GM12875 (cell line): ENCODE measurements around the gene TGFBRAP1.
A peak's percentile ranks its signal among the peaks of the same experiment; 100 is the strongest.

ENCODE experiments used
- H3K4me3 ChIP-seq: one replicate; pipeline ENCODE4 v1.5.1; 2011; ENCODE audit warnings: low read depth, low read length, control low read depth
- CTCF ChIP-seq: IDR thresholded peaks from 2 replicates; pipeline ENCODE4 v1.5.1; 2011; ENCODE audit warnings: low read depth, mild to moderate bottlenecking, control low read depth, inconsistent platforms, low read length, moderate library complexity, borderline replicate concordance; ENCODE audit not compliant: insufficient read depth

The TGFBRAP1 gene

GRCh38 chr2:105357122-105357521 lies 27.6 kb upstream of the TGFBRAP1 start:
- TF ChIP-seq CTCF: no peak
- no peak overlapping the region for H3K4me3 ChIP-seq

GRCh38 chr2:105344704-105345345 lies 15.3 kb upstream of the TGFBRAP1 start:
- H3K4me3 ChIP-seq: no peak overlapping the region
- TF ChIP-seq CTCF: no peak

GRCh38 chr2:105339414-105339813 lies 9.9 kb upstream of the TGFBRAP1 start:
- no peak overlapping the region for H3K4me3 ChIP-seq
- TF ChIP-seq CTCF: no peak

- peak overlapping the region; percentile 52 for H3K4me3 ChIP-seq
- no peak for TF ChIP-seq CTCF
Observed at GRCh38 chr2:105338020-105338385, 8.5 kb upstream of the TGFBRAP1 start.

GRCh38 chr2:105337122-105338019 lies 7.8 kb upstream of the TGFBRAP1 start, which contains the start of gene C2orf49:
C2orf49 (plus strand) TSS chr2:105337540; CDS start chr2:105337588, 48 bp downstream.
- TF ChIP-seq CTCF: no peak

GRCh38 chr2:105336786-105337121 lies 7.2 kb upstream of the TGFBRAP1 start:
- no peak for TF ChIP-seq CTCF
- H3K4me3 ChIP-seq: peak overlapping the region; percentile 52

More at GRCh38 chr2:105337122-105338019, 7.8 kb upstream of the TGFBRAP1 start, which contains the start of gene C2orf49:
- H3K4me3 ChIP-seq: peak within 1 kb of the TSS; percentile 52
